Subcutaneous abdominal adipose tissue (tissue), 5 donors: Measurements from ENCODE around the gene NBAS.
"Not testable (repeated sequence)": the region's sequence is repeated elsewhere in the genome, so short reads cannot be mapped to it uniquely, and the experiment has no call there.

Experiments used
- H3K27ac ChIP-seq: one replicate; pipeline ENCODE4 v1.7.0; 2013; ENCODE audit warnings: low read depth, mild to moderate bottlenecking, inconsistent platforms, low read length, moderate library complexity
- H3K27me3 ChIP-seq, 5 donors: one replicate each; pipeline ENCODE4 v1.7.0; 2013; ENCODE audit warnings: low read length in 5 of 5, inconsistent platforms in 1 of 5; ENCODE audit not compliant: control insufficient read depth in 5 of 5, insufficient read depth in 4 of 5
- H3K36me3 ChIP-seq, 5 donors: one replicate each; pipeline ENCODE4 v1.7.0; 2013; ENCODE audit warnings: low read length in 5 of 5; ENCODE audit not compliant: control insufficient read depth in 5 of 5, insufficient read depth in 5 of 5
- H3K4me1 ChIP-seq, 5 donors: one replicate each; pipeline ENCODE4 v1.7.0; 2013; ENCODE audit warnings: low read length in 5 of 5, mild to moderate bottlenecking in 3 of 5, moderate library complexity in 1 of 5; ENCODE audit not compliant: control insufficient read depth in 5 of 5, insufficient read depth in 5 of 5
- H3K4me3 ChIP-seq, 5 donors: one replicate each; pipeline ENCODE4 v1.7.0; 2013; ENCODE audit warnings: low read length in 5 of 5, low read depth in 1 of 5
- H3K9ac ChIP-seq, 5 donors: one replicate each; pipeline ENCODE4 v1.7.0; 2013; ENCODE audit warnings: low read length in 5 of 5, mild to moderate bottlenecking in 4 of 5, moderate library complexity in 3 of 5
- H3K9me3 ChIP-seq, 5 donors: one replicate each; pipeline ENCODE4 v1.7.0; 2013; ENCODE audit warnings: low read length in 5 of 5; ENCODE audit not compliant: control insufficient read depth in 5 of 5
- donor health status: healthy.
- donor health status: healthy.
- donor health status: healthy.
- donor health status: healthy.
- donor health status: healthy.

NBAS gene

DNA sequence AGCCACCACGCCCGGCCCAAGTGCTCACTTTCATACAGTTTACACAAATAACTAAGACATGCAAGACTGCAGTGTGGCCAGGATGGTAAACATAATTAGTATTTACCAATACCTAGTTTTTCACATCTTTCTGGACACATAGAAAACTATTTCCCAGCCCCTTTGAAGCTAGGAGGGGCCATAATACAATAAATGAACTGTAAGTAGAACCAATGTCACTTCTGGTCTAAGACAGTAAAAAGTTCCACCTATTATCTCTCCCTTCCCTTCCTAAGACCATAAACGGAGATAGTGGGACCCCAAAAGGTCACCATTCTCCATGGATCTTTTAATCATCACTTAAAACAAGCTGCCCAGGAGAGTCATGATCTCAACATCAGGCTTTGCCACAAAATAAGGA lies 51.0 kb downstream of the NBAS start:
- Histone ChIP-seq H3K4me1 (no peaks in the 10 kb centered on the region), H3K9ac (no peak overlapping the region), H3K27me3 (no peaks in the 10 kb centered on the region), H3K9me3 (no peaks in the 10 kb centered on the region), H3K27ac (no peak overlapping the region), H3K4me3 (no peak overlapping the region), H3K36me3 (peaks cover 11 to 55% (median 26%) of the 10 kb centered on the region in 5 donors)

DNA sequence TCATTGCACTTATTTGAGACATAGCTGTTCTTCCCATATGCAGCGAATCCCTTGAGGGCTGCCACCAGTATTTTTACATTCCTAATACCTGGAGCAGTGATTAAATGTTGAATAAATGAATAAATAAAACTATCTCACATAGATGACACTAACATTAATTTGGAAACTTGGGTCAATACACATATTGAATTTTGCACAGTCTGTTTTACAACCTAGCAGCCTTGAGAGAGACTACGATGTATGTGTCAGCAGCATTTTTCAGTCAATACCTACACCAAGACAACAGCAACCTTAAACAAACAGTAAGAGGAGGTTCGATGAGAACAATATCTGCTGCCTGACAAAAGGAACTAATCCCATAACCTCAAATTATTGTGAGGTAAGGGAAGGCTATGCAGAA lies 53.4 kb downstream of the NBAS start:
- H3K27ac ChIP-seq = no peak overlapping the region
- no peaks in the 10 kb centered on the region for H3K27me3 ChIP-seq
- H3K4me3 ChIP-seq = no peak overlapping the region
- no peaks in the 10 kb centered on the region for H3K9me3 ChIP-seq
- no peaks in the 10 kb centered on the region for H3K4me1 ChIP-seq
- H3K36me3 ChIP-seq = peaks cover 22 to 54% (median 32%) of the 10 kb centered on the region in 5 donors
- no peak overlapping the region for H3K9ac ChIP-seq

DNA sequence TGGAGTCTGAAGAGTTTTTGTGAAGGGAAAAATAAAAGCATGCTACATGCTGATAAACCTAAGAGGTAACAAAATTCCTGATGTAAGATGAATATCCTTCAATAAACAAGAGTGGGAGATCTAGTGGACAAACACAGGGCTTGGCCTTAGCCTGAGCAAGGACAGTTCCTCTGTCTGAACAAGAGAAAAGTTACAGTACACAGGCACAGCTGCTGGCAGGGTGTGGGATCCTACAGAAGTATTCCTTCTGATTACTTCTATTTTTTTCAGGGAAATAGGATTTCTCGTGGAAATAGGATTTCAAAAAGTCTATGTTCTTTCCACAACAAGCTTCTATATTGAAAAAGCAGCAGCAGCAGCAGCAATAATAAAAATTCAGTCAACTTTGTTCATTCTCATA lies 54.1 kb downstream of the NBAS start:
- Histone ChIP-seq H3K27me3 (no peaks in the 10 kb centered on the region), H3K27ac (no peak overlapping the region), H3K4me1 (no peaks in the 10 kb centered on the region), H3K9me3 (no peaks in the 10 kb centered on the region), H3K9ac (no peak overlapping the region), H3K36me3 (peaks cover 22 to 55% (median 33%) of the 10 kb centered on the region in 5 donors), H3K4me3 (no peak overlapping the region)

DNA sequence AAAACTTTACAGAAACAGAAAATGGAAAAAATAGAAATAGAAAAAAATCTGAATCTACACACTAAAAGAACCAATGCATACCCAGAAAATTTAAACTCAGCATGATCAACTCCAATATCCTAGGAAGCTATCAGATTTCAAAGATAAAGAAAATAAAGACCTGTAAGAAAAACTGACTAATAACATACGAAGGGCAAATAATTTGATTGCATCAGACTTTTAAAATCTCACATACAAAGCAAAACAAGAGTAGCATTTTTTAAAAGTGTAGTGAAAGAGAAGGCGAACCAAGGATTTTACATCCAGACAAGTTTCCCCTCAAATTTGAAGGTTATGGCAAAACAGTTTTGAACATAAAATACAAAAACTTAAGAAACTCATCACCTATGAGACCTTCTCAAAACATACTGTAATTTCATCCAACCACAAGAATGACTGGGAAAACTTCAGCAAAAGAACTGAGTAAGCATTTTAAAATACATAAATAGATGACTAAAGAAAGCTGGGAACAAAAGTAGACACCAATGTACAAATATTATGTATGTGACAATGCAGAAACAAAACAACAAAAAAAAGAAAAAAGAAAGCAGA lies 54.8 kb downstream of the NBAS start:
- Histone ChIP-seq H3K27me3 (no peaks in the 10 kb centered on the region), H3K4me3 (no peak overlapping the region), H3K36me3 (peaks cover 21 to 56% (median 35%) of the 10 kb centered on the region in 5 donors), H3K27ac (no peak overlapping the region), H3K9ac (no peak overlapping the region), H3K4me1 (no peaks in the 10 kb centered on the region), H3K9me3 (no peaks in the 10 kb centered on the region)

DNA sequence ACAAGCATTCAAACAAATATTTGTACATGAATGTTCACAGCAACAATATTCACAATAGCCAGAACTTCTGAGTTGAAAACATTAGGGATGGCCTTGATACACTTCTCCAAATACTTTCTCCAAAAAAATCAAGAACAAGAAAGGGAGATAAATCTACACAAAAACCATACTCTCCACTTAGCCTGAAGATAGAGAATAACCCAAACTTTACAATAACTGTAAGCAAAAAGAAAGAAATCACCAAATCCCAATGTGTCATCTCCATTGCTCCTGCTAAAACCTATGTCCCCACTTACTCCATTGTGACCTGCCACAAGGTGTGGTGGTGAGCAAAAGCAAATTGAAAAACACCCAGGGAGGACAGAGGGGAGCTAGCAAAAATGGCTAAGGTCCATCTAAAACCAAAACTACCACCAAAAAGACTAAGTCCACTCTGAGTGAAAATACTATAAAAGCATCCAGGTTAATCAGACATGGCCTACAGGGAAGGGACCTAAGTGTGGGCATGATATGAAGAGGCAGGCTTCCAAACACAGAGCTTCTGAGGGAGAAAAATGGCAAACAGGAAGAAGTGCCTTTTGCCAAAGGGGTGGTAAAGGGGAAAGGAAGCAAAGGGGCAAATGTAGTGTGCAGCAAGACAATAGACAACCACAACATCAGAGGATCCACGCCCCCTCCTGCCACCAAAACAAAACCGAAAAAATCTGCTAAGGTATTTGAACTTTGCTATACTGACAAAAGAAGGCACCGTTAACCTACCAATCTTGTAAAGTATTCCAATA lies 56.1 kb downstream of the NBAS start:
- no peak overlapping the region for H3K27ac ChIP-seq
- H3K36me3 ChIP-seq = peaks cover 21 to 46% (median 27%) of the 10 kb centered on the region in 5 donors
- H3K9ac ChIP-seq = no peak overlapping the region
- no peaks in the 10 kb centered on the region for H3K9me3 ChIP-seq
- no peak overlapping the region for H3K4me3 ChIP-seq
- no peaks in the 10 kb centered on the region for H3K4me1 ChIP-seq
- no peaks in the 10 kb centered on the region for H3K27me3 ChIP-seq

DNA sequence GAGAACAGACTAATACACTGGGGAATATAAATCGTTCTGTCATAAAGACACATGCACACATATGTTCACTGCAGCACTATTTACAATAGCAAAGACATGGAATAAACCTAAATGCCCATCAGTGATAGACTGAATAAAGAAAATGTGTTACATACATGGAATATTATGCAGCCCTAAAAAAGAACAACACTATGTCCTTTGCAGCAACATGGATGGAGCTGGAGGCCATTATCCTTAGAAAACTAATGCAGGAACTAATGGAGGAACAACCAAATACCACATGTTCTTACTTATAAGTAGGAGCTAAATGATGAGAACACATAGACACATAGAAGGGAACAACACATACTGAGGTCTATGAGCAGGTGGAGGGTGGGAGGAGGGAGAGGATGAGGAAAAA lies 61.9 kb downstream of the NBAS start:
- not testable (repeated sequence) for H3K4me1 ChIP-seq, H3K27ac ChIP-seq, H3K9ac ChIP-seq, H3K27me3 ChIP-seq, H3K4me3 ChIP-seq, H3K9me3 ChIP-seq
- peaks cover 18 to 26% (median 21%) of the 10 kb centered on the region in 5 donors for H3K36me3 ChIP-seq

DNA sequence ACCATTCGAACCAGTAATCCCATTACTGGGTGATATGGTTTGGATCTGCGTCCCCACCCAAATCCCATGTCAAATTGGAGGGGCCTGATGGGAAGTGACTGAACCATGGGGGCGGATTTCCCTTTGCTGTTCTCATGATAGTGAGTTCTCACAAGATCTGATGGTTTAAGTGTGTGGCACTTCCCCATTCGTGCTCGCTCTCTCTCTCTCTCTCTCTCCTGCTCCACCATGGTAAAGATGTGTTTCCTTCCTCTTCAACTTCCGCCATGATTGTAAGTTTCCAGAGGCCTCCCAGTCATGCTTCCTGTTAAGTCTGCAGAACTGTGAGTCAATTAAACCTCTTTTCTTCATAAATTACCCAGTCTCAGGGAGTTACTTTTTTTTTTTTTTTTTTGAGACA lies 62.6 kb downstream of the NBAS start:
- Histone ChIP-seq H3K9me3 (peaks cover 0 to 3% (median 0%) of the 10 kb centered on the region in 5 donors), H3K9ac (no peak overlapping the region), H3K27me3 (no peaks in the 10 kb centered on the region), H3K27ac (no peak overlapping the region), H3K4me1 (peaks cover 0 to 6% (median 0%) of the 10 kb centered on the region in 5 donors), H3K4me3 (no peak overlapping the region), H3K36me3 (peaks cover 15 to 24% (median 18%) of the 10 kb centered on the region in 5 donors)

DNA sequence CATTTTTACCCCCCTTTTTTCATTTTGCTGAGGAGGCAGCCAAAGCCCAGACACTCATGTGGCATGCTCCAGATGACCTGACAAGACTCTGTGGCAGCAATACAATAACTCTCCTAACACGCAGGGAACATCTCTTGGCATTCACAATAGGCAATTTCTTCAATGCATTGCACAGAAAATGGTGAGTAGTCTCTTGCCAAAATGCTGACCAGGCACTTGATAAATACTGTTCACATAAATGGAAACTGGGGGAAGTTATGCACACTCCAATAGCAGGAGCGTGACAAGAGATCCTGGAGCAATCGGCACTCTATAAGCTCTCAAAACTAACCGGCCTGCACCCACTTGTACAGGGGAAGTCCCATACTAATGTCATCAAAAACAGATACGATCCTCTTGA lies 66.3 kb downstream of the NBAS start:
- no peak overlapping the region for H3K9ac ChIP-seq
- H3K4me1 ChIP-seq = peaks cover 0 to 6% (median 0%) of the 10 kb centered on the region in 5 donors
- H3K36me3 ChIP-seq = peaks cover 3 to 17% (median 6%) of the 10 kb centered on the region in 5 donors
- no peaks in the 10 kb centered on the region for H3K27me3 ChIP-seq
- peaks cover 0 to 3% (median 0%) of the 10 kb centered on the region in 5 donors for H3K9me3 ChIP-seq
- H3K27ac ChIP-seq = no peak overlapping the region
- no peak overlapping the region for H3K4me3 ChIP-seq

DNA sequence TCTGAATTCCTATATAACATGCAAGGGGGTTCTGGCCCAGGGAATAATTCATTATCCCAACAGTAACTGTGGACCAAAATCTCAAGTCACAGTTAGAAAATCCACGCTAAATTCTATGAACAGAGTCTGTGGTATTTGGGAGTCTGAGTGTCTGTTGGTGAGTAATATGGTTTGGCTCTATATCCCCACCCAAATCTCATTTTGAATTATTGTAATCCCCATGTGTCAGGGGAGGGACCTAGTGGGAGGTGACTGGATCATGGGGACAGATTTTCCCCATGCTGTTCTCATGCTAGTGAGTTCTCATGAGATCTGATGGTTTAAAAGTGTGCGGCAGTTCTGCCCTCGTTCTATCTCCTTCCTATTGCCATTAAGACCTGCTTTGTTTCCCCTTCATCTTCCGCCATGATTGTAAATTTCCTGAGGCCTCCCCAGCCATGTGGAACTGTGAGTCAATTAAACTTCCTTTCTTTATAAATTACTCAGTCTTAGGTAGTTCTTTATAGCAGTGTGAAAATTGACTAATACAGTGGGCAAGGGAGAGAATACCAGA lies 68.3 kb downstream of the NBAS start:
- Histone ChIP-seq H3K4me3 (no peak overlapping the region), H3K27me3 (no peaks in the 10 kb centered on the region), H3K4me1 (peaks cover 0 to 6% (median 0%) of the 10 kb centered on the region in 5 donors), H3K9ac (no peak overlapping the region), H3K27ac (no peak overlapping the region), H3K36me3 (peaks cover 0 to 23% (median 11%) of the 10 kb centered on the region in 5 donors), H3K9me3 (no peaks in the 10 kb centered on the region)

DNA sequence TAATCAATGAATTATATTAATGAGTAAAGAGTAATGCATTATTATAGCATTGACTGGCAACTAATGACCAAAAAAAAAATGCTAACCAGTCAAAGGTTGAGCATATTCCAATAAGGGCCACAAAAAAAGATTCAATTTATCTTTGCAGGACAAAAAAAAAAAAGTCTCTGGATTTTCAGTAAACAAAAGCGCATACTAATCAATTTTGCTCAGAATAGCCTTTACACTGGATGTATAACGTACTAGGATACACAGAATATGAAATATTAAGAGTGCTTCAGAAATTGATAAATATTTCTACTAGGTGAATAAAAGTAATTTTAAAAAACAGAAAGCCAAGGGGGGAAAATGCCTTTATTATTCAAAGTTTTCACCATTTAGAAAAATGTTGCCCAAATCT lies 74.4 kb downstream of the NBAS start:
- H3K36me3 ChIP-seq = peaks cover 23 to 47% (median 36%) of the 10 kb centered on the region in 5 donors
- H3K4me1 ChIP-seq = no peaks in the 10 kb centered on the region
- H3K4me3 ChIP-seq = no peak overlapping the region
- no peaks in the 10 kb centered on the region for H3K9me3 ChIP-seq
- no peak overlapping the region for H3K27ac ChIP-seq
- no peaks in the 10 kb centered on the region for H3K27me3 ChIP-seq
- no peak overlapping the region for H3K9ac ChIP-seq
